ENCODE results near the gene MRPS23. TPM values are rescaled to one million over a fixed set of nuclear protein-coding genes. Genes with fewer than 3 reads are reported as not detected.

Gene MRPS23
- total and polyA plus RNA-seq, 9 of the 15 experiments (the other 6 are each of a cell fraction or from before 2014, with no cell fraction given), result 59.1 to 298 (median 98.8) TPM

GRCh38 chr17:57788725-57789124 lies 61.1 kb downstream of the MRPS23 start:
- no TSS peak for BruUV-seq (replicated peaks)
- no peaks in the 10 kb centered on the region for H3K9me1 ChIP-seq (ENCODE audit: control insufficient read depth, insufficient read depth, low read length)
- DNase-seq (ENCODE audit: extremely low read depth in 1 of 4, low spot score in 3 of 4) (no peak), FAIRE-seq (no peak), ATAC-seq (no peak)
- H3K9ac ChIP-seq (ENCODE audit: insufficient read depth in 1 of 2, low read depth in 2 of 2, low read length in 2 of 2), result no peak overlapping the region
- TF ChIP-seq MAFF (IDR thresholded peaks at IDR 0.05; ENCODE audit: low read length) (no peak), ZNF780A (CRISPR knock-in tag; IDR thresholded peaks at IDR 0.05) (no peak), BDP1 (IDR thresholded peaks at IDR 0.05; ENCODE audit: insufficient read depth, insufficient read length) (no peak), ZNF354B (CRISPR knock-in tag; IDR thresholded peaks at IDR 0.05) (no peak), ZNF584 (CRISPR knock-in tag; IDR thresholded peaks at IDR 0.05; ENCODE audit: low read depth) (no peak), ZNF324 (CRISPR knock-in tag; IDR thresholded peaks at IDR 0.05) (no peak), TAF1 (IDR thresholded peaks at IDR 0.05; ENCODE audit: control insufficient read depth, extremely low read depth, insufficient read depth, low read length, severe bottlenecking) (no peak), NR0B1 (IDR thresholded peaks at IDR 0.05; ENCODE audit: partially characterized antibody) (no peak), MTF1 (CRISPR knock-in tag; IDR thresholded peaks at IDR 0.05; ENCODE audit: borderline replicate concordance) (no peak)
- 0% methylated on average over 4 of the region's 4 CpGs for WGBS (ENCODE audit: insufficient coverage, low coverage, missing lambda C conversion rate)
- H4K20me1 ChIP-seq (replicated peaks; ENCODE audit: control insufficient read depth, insufficient read depth, low read length), result no peaks in the 10 kb centered on the region
- H3K27me3 ChIP-seq (ENCODE audit: control insufficient read depth in 2 of 2, insufficient read depth in 2 of 2, low read length in 2 of 2), result peaks cover 21 to 47% of the 10 kb centered on the region in 2 experiments
- H2AFZ ChIP-seq (ENCODE audit: low read depth, low read length), result no peak overlapping the region
- H3K4me3 ChIP-seq, result no peak overlapping the region
- no peaks in the 10 kb centered on the region for H3K9me3 ChIP-seq (replicated peaks; ENCODE audit: control insufficient read depth, insufficient read depth, low read depth, low read length)
- no peak overlapping the region for H3K27ac ChIP-seq (ENCODE audit: extremely low read depth, low read depth, low read length)
- no peaks in the 10 kb centered on the region for H3K79me2 ChIP-seq (ENCODE audit: control insufficient read depth, insufficient read depth, low read length)
- no peak overlapping the region for H3K4me2 ChIP-seq (ENCODE audit: insufficient read depth, low read length)
- H3K36me3 ChIP-seq (ENCODE audit: control insufficient read depth, insufficient read depth, low read length), result no peaks in the 10 kb centered on the region
- ChIA-PET POLR2A (interaction anchor here (1.3 kb wide), 1 partner anchor 10 kb away, joined by 3 read pairs; no protein-coding TSS in a partner anchor), CTCF (ENCODE audit: low intra/inter-chr PET ratio) (no interaction called here)
- intact Hi-C loops (cut with micrococcal nuclease), result no loop called here
- in situ Hi-C loops (cut with MboI), result no loop called here
- no peaks in the 10 kb centered on the region for H3K4me1 ChIP-seq (replicated peaks in 1 of 2; ENCODE audit: control insufficient read depth in 2 of 2, insufficient read depth in 2 of 2, low read length in 2 of 2)

Data from K562 (cell line).